Panc1 (cell line): ENCODE results near the gene DDB1. TPM values are rescaled to one million over a fixed set of nuclear protein-coding genes. Genes with fewer than 3 reads are reported as not detected.

Experiments
- ATAC-seq: fragments of 200-7000 bp; cut with Tn5 transposase; 2 replicates; pipeline ENCODE4 v1.9.1; 2020; ENCODE audit warnings: mild to moderate bottlenecking, moderate library complexity
- BruUV-seq: library from RNA; stranded (reverse); fragments of 400-500 nt; replicated peaks from 2 replicates; lab custom pipeline; 2021; lab: Mats Ljungman, UMichigan
- CTCF ChIA-PET: fragments of 300-600 bp; sonication (Branson Sonifier 250); formaldehyde crosslinking; loops from one replicate; lab custom pipeline; 2022; ENCODE audit warnings: antibody characterized with exemption; lab: Charles Lee
- POLR2A ChIA-PET: fragments of 300-600 bp; sonication (Branson Sonifier 250); formaldehyde crosslinking; loops from one replicate; lab custom pipeline; 2022; ENCODE audit warnings: antibody characterized with exemption; lab: Charles Lee
- DNase-seq: peaks from one replicate; pipeline ENCODE4 v3.0.0-alpha.2; 2010; ENCODE audit warnings: low read depth, low spot score
- H3K27ac ChIP-seq: 2 replicates; pipeline ENCODE4 v1.5.1; 2011; ENCODE audit warnings: mild to moderate bottlenecking, low read length, inconsistent platforms
- H3K27me3 ChIP-seq: fragments of 200-500 bp; sonication (Bioruptor generic); 2 replicates; pipeline ENCODE4 v1.6.0; 2014; ENCODE audit warnings: low read length, inconsistent platforms; ENCODE audit not compliant: control insufficient read depth, insufficient read depth
- H3K36me3 ChIP-seq: fragments of 200-500 bp; sonication (Bioruptor generic); 2 replicates; pipeline ENCODE4 v1.5.1; 2014; ENCODE audit warnings: inconsistent platforms, mild to moderate bottlenecking, low read length, moderate library complexity; ENCODE audit not compliant: control insufficient read depth, insufficient read depth
- H3K4me1 ChIP-seq: 2 replicates; pipeline ENCODE4 v1.5.1; 2011; ENCODE audit warnings: inconsistent platforms, mild to moderate bottlenecking, low read length, moderate library complexity; ENCODE audit not compliant: control insufficient read depth, insufficient read depth
- H3K4me3 ChIP-seq, 2 experiments: 2 replicates each; pipeline ENCODE4 v1.5.1; 2011 to 2012; ENCODE audit warnings: low read depth in 2 of 2, low read length in 2 of 2, mild to moderate bottlenecking in 2 of 2, inconsistent platforms in 1 of 2, moderate library complexity in 1 of 2
- H3K9me3 ChIP-seq: fragments of 200-500 bp; sonication (Bioruptor generic); 2 replicates; pipeline ENCODE4 v1.5.1; 2014; ENCODE audit warnings: low read depth, mild to moderate bottlenecking, inconsistent platforms, low read length, moderate library complexity; ENCODE audit not compliant: control insufficient read depth, insufficient read depth
- POLR2AphosphoS5 ChIP-seq: IDR thresholded peaks from 2 replicates; pipeline ENCODE4 v1.6.1; 2012; ENCODE audit warnings: mild to moderate bottlenecking, low read depth, low read length, moderate library complexity
- SIN3A ChIP-seq: IDR thresholded peaks from 2 replicates; pipeline ENCODE4 v1.6.1; 2012; ENCODE audit warnings: low read depth, mild to moderate bottlenecking, low read length, moderate library complexity, borderline replicate concordance; ENCODE audit not compliant: insufficient read depth
- TCF7L2 ChIP-seq: IDR thresholded peaks from 2 replicates; pipeline ENCODE4 v1.6.1; 2011; ENCODE audit warnings: mild to moderate bottlenecking, low read depth, low read length, inconsistent platforms
- in situ Hi-C: cut with HindIII; loops from 2 replicates; pipeline ENCODE4 v1.10.0; 2016; ENCODE audit warnings: low sequenced_read_pairs, low pct_unique_long_range_greater_than_20kb
- intact Hi-C: fragments of 100-400 bp; cut with micrococcal nuclease; formaldehyde crosslinking; loops from one replicate; pipeline ENCODE4 v1.10.0; 2022; ENCODE audit not compliant: unreplicated experiment
- total RNA-seq: library from RNA; stranded (reverse); gene quantifications from one replicate; pipeline ENCODE4 v1.2.1, GENCODE V29; 2021; ENCODE audit not compliant: unreplicated experiment
- TF ChIP-seq, protein P1 (sequence below): fragments of 450-650 bp; IDR thresholded peaks from 2 replicates; pipeline ENCODE4 v1.5.1; 2017; ENCODE audit warnings: mild to moderate bottlenecking
- TF ChIP-seq, protein P2 (sequence below), 2 experiments: IDR thresholded peaks; 2 replicates each; pipeline ENCODE4 v1.6.1; 2011 to 2012; ENCODE audit warnings: low read depth in 2 of 2, control low read depth in 1 of 2, low read length in 1 of 2, mild to moderate bottlenecking in 1 of 2, moderate library complexity in 1 of 2; ENCODE audit not compliant: insufficient read depth in 1 of 2

DDB1 gene
- total RNA-seq, 1 experiment from 2014 or later, result 217 TPM

DNA sequence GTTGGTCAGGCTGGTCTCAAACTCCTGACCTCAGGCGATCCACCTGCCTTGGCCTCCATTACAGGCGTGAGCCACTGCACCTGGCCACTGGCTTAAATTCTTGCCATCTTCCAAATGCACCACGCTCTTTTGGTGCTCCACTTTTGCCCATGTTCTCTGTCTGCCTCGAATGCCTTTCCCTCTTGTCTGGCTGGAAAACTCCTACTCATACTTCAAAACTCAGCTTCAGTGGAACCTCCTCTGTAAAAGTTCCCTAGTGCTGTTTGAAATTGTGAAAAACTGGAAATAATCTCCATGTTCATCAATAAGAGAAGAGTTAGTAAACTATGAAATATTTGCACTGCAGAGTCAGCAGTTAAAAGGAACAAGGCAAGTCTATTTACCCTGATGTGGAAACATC, 49.3 kb downstream of the DDB1 start:
- no peaks in the 10 kb centered on the region for H3K27me3 ChIP-seq
- intact Hi-C loops (no loop called here), in situ Hi-C loops (no loop called here)
- ATAC-seq (no peak), DNase-seq (no peak)
- H3K9me3 ChIP-seq, result no peaks in the 10 kb centered on the region
- TF ChIP-seq, protein P1, sequence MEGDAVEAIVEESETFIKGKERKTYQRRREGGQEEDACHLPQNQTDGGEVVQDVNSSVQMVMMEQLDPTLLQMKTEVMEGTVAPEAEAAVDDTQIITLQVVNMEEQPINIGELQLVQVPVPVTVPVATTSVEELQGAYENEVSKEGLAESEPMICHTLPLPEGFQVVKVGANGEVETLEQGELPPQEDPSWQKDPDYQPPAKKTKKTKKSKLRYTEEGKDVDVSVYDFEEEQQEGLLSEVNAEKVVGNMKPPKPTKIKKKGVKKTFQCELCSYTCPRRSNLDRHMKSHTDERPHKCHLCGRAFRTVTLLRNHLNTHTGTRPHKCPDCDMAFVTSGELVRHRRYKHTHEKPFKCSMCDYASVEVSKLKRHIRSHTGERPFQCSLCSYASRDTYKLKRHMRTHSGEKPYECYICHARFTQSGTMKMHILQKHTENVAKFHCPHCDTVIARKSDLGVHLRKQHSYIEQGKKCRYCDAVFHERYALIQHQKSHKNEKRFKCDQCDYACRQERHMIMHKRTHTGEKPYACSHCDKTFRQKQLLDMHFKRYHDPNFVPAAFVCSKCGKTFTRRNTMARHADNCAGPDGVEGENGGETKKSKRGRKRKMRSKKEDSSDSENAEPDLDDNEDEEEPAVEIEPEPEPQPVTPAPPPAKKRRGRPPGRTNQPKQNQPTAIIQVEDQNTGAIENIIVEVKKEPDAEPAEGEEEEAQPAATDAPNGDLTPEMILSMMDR, result no peak
- TF ChIP-seq, protein P2, sequence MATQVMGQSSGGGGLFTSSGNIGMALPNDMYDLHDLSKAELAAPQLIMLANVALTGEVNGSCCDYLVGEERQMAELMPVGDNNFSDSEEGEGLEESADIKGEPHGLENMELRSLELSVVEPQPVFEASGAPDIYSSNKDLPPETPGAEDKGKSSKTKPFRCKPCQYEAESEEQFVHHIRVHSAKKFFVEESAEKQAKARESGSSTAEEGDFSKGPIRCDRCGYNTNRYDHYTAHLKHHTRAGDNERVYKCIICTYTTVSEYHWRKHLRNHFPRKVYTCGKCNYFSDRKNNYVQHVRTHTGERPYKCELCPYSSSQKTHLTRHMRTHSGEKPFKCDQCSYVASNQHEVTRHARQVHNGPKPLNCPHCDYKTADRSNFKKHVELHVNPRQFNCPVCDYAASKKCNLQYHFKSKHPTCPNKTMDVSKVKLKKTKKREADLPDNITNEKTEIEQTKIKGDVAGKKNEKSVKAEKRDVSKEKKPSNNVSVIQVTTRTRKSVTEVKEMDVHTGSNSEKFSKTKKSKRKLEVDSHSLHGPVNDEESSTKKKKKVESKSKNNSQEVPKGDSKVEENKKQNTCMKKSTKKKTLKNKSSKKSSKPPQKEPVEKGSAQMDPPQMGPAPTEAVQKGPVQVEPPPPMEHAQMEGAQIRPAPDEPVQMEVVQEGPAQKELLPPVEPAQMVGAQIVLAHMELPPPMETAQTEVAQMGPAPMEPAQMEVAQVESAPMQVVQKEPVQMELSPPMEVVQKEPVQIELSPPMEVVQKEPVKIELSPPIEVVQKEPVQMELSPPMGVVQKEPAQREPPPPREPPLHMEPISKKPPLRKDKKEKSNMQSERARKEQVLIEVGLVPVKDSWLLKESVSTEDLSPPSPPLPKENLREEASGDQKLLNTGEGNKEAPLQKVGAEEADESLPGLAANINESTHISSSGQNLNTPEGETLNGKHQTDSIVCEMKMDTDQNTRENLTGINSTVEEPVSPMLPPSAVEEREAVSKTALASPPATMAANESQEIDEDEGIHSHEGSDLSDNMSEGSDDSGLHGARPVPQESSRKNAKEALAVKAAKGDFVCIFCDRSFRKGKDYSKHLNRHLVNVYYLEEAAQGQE (IDR thresholded peaks at IDR 0.05; ENCODE audit: insufficient read depth in 1 of 2, low read depth in 2 of 2, low read length in 1 of 2), result no peak
- TF ChIP-seq TCF7L2 (no peak), SIN3A (no peak), POLR2AphosphoS5 (no peak)
- ChIA-PET POLR2A (interaction anchor here (0.7 kb wide), 1 partner anchor 19 kb away, joined by 4 read pairs; no protein-coding TSS in a partner anchor), CTCF (no interaction called here)
- H3K4me1 ChIP-seq, result 0 out of 2 replicates have a peak, but pooled peaks cover 3% of the 10 kb centered on the region
- H3K36me3 ChIP-seq, result no peaks in the 10 kb centered on the region
- H3K27ac ChIP-seq, result no peak overlapping the region
- BruUV-seq, result no TSS peak
- H3K4me3 ChIP-seq, result no peak overlapping the region

DNA sequence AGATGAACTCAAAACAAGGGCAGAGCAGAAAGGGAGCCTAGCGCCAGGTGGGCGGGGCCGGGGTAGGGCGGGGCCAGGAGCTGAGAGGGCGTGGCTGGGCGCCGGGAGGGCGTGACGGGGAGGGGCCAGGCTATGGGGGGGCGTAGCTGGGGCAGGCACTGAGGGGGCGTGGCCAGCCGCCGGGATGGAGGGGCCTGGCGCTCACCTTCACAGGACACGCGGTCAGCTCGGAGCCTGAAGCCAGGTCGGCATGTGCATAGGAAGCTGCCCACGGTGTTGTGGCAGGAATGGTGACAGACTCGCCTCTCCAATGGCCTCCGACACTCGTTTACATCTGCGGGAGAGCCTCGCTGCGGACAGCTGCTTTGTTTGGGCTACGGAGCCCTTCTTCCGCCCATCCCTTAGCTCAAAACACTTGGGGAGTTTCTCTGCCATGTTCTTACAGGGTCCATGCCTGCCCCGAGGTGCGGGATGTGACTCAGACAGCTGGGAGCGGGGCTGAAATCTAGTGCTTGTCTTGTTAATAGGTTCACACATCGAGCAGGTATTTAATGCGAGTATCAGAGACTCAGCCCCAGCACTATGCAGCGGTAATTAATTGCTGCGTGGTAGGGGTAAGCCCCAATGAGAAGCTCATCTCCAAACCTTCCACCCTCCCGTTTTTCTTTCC, 51.2 kb downstream of the DDB1 start:
- intact Hi-C loops (no loop called here), in situ Hi-C loops (no loop called here)
- Histone ChIP-seq H3K9me3 (no peaks in the 10 kb centered on the region), H3K4me3 (peak overlapping the region; percentile 42 to 64), H3K27me3 (no peaks in the 10 kb centered on the region), H3K4me1 (0 out of 2 replicates have a peak, but pooled peaks cover 3% of the 10 kb centered on the region), H3K36me3 (no peaks in the 10 kb centered on the region), H3K27ac (no peak overlapping the region)
- no peak for DNase-seq
- ChIA-PET POLR2A (no interaction called here), CTCF (interaction anchor here (0.6 to 0.7 kb wide), 2 partner anchors 9 to 28 kb away, joined by 4 to 9 read pairs; no protein-coding TSS in a partner anchor)
- no TSS peak for BruUV-seq
- TF ChIP-seq, protein P1, result no peak
- TF ChIP-seq, protein P2 (IDR thresholded peaks at IDR 0.05; ENCODE audit: insufficient read depth in 1 of 2, low read depth in 2 of 2, low read length in 1 of 2), result no peak
- TF ChIP-seq TCF7L2 (no peak), POLR2AphosphoS5 (no peak), SIN3A (no peak)
- ATAC-seq, result peak; percentile 95
